Erythroblast (primary cell): ENCODE results near the gene FBXW5.

ENCODE experiments used
- DNase-seq, 2 experiments: peaks; one replicate each; lab custom pipeline; 2025; lab: John Stamatoyannopoulos, UW
- GATA1 ChIP-seq: IDR thresholded peaks from 2 replicates; pipeline ENCODE4 v1.6.1; 2011; ENCODE audit warnings: low read depth, mild to moderate bottlenecking, control low read depth, low read length, moderate library complexity
- POLR2A ChIP-seq: IDR thresholded peaks from 2 replicates; pipeline ENCODE4 v1.6.1; 2011; ENCODE audit warnings: mild to moderate bottlenecking, low read length

Gene FBXW5

DNA sequence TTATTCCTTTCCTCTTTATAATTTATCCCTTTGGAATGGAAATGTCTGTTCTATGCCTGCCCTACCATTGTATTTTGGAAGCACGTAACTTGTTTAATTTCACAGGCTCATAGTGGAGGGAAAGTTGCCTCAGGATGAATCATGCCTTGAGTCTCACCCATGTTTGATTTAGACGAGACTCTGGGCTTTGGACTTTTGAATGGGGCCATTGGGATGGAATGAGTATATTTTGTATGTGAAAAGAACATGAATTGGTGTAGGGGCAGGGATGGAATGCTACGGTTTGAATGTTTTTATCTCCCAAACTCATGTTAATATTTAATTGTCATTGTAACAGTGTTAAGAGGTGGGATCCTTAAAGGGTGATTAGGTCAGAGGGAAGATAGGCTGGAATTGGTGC lies 10.3 kb downstream of the FBXW5 start:
- TF ChIP-seq POLR2A (no peak), GATA1 (no peak)
- DNase-seq: no peak

DNA sequence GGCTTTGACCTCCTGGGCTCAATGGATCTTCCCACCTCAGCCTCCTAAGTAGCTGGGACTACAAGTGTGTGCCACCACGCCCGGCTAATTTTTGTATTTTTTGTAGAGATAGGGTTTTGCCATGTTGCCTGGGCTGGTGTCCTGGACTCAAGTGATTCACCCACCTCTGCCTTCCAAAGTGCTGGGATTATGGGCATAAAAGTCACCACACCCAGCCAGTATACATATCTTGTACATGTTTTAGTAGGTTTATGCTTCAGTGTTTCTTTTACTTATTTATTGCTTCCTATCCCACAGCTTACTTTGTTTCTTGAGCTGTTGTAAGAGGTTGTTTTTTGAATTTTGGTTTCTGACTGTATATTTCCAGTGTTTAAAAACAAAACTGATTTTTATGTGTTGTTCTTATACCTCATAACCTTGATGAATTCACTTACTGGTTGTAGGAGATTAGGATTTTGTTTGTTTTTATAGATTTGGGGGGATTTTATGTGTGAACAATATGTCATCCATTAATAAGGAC lies 12.9 kb downstream of the FBXW5 start:
- no peak for DNase-seq
- TF ChIP-seq GATA1: no peak

DNA sequence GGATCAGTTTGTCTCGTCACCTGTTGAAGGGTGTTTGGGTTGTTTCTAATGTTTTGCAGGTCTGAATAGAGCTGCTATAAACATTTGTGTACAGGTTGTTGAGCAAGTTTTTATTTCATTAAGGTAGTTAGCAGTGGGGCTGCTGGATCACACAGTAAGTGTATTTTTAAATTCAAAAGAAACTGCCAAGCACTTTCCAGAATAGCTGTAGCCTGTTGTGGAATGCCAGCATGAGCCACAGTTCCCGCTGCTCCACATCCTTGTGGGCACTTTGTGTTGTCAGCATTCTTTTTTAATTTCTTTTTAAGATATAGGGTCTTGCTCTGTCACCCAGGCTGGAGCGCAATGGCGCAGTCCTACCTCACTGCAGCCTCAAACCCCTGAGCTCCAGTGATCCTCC lies 14.5 kb downstream of the FBXW5 start:
- TF ChIP-seq POLR2A (no peak), GATA1 (no peak)
- no peak for DNase-seq

DNA sequence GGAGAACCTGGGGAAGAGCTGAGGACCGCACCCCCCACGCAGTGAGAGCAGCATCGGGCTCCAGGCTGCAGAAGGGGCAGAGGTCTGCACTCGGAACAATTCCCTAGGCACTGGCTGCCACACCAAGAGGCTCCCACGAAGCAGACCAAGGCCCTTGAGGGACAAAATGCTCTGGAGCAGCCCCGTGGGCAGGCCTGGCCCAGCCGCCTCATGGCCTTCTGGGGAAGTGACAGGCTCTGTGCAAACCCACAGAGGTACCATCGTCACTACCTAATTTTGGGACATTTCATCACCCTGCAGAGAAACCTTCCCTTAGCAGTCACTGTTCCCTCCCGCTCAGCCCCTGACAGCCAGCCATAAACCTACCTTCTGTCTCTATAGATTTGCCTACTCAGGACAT lies 15.9 kb downstream of the FBXW5 start:
- DNase-seq: no peak
- TF ChIP-seq POLR2A (no peak), GATA1 (no peak)

DNA sequence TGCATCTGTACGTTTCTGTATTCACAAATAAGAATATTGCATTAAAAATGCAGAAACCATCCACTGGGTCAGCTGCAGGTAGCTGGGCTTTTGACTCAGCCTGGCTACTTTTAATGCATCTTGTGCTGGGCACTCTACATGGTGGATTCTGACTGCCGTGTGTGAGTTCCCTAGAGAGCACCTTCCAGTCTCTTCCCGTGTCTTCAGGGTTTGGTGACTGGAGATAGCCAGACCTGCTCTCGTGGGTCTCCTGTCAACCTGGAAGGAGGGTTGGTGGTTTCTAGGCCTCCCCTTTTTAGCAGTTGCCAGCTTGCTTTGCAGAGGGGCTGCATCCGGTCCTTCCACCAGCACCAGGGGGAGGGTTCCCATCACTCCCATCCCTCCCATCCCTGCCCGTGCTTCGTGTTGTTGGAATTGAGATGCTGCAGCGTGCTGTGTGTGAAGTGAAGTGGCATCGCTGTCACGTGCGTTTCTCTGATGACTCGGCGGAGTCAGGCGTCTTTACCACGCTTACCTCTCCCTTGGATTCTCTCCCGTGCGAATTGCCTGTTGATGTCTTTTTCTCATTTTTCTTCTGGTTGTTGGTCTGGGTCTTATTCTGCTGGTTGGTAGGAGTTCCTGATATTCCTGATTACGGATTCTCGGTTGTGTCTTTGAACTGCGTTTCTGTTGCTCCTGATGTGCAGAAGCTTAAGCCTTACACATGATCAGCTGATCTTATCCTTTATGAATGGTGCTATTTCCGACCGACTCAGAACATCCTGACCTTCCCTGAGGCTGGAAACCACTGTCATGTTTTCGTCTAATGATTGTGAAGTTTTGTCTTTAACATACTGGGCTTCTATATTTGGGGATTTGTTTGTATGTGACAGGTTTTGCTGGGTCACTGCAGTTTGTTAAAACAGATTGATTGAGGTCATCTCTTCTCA lies 16.9 kb downstream of the FBXW5 start:
- DNase-seq: no peak
- TF ChIP-seq POLR2A (no peak), GATA1 (no peak)

DNA sequence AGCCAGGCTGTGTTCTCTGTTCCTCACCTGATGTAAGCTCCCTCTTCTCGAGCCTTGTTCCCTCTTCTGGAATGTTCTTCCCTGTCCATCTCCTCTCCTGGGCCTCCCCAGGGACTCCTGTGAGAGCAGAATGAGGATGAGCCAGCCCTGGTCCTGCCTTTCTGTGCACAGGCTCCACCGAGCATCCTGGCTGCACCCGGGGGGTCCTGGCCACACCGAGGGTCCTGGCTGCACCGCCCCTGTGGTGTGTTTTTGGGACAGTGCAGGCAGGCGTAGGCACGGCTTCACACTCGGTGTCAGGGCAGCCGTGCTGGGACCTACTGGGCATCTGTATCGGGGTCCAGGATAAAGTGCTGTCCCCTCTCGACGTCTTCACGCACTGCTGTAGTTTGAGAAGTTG lies 17.8 kb downstream of the FBXW5 start:
- TF ChIP-seq POLR2A: no peak
- no peak for TF ChIP-seq GATA1

DNA sequence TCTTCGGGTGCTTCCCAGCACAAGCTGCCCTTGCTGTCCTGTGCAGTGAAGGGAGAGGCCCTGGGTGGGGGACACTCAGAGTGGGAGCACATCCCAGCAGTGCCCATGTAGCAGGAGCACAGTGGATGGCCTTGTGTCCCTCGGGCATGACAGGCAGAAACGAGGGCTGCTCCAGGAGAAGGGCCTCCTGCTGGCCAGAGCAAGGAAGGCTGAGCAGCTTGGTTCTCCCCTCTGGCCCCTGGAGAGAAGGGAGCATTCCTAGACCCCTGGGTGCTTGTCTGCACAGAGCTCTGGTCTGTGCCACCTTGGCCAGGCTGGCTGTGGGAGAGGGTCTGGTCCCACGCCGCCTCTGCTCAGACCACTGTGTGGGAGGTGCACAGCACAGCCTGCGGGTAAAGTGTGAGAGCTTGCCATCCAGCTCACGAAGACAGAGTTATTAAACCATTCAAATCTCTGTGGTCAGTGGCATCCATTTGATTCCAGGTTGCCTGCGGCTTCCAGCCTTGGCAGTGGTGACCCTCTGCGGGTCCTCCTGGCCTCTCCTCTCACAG lies 18.3 kb downstream of the FBXW5 start:
- no peak for DNase-seq
- TF ChIP-seq GATA1: no peak
- no peak for TF ChIP-seq POLR2A

More for the DNA sequence above, 17.8 kb downstream of the FBXW5 start:
- no peak for DNase-seq

DNA sequence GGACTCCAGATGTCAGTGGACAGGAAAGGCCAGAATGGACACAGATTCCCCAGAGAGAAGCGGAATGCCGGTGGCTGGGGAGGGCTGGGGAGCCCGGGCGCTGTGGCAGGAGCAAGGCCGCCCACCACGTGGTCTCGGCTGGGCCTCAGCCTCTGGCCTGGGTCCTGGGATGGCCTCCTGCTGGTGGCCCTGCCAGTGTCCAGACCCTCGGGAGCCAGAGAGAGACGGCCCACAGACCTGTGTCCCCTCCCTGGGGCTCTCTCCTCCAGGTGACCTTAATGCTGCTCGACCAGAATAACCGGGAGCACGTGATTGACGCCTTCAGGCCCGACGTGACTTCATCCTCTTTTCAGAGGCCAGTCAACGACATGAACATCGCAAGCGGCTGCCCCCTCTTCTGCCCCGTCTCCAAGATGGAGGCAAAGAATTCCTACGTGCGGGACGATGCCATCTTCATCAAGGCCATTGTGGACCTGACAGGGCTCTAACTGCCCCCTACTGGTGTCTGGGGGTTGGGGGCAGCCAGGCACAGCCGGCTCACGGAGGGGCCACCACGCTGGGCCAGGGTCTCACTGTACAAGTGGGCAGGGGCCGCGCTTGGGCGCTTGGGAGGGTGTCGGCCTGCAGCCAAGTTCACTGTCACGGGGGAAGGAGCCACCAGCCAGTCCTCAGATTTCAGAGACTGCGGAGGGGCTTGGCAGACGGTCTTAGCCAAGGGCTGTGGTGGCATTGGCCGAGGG lies 19.0 kb downstream of the FBXW5 start:
- TF ChIP-seq GATA1 (no peak), POLR2A (no peak)
- no peak for DNase-seq

DNA sequence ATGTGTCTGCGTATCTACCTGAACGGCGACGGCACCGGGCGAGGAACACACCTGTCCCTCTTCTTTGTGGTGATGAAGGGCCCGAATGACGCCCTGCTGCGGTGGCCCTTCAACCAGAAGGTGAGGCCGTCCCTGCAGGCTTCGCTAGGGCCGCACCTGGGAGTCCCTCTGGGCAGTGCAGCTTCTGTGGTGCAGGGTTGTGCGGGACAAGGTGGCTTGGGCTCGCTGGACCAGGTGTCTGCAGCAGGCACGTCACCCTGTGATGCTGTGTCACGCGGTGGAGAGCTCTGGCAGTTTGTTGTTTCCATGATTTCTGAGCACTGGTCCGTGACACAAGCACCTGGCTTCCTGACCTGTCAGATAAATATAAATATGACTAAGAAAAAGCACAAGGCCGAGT lies 20.7 kb downstream of the FBXW5 start:
- no peak for DNase-seq
- no peak for TF ChIP-seq GATA1
- TF ChIP-seq POLR2A: no peak

DNA sequence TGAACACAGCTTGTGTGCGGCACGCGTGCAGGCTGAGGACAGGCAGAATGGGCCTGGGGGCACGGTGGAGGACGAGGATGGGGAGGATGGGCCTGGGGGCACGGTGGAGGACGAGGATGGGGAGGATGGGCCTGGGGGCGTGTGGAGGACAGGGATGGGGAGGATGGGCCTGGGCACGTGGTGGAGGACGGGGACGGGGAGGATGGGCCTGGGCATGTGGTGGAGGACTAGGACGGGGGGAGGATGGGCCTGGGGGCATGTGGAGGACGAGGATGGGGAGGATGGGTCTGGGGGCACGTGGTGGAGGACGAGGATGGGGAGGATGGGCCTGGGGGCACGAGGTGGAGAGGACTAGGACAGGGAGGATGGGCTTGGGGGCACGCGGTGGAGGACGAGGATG lies 22.0 kb downstream of the FBXW5 start:
- no peak for DNase-seq
- TF ChIP-seq POLR2A (no peak), GATA1 (no peak)

DNA sequence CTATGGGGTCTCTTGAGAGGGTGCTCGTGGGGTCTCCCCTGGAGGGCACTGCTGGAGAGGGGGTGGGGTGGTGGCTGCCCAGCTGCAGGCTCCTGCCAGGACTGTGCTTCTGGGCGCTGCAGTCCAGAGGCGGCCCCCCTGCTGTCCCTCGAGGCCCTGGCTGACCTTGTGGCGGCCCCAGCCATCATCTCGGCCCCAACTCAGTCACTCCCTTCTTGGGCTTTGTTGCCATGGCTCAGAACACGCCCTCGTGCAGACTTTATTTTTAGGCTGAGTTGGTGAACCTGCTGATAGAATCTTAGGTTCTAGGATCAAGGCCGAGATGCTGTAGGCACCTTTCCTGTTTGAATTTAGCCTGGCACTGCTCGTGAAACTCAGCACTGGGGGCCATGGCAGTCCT lies 22.8 kb downstream of the FBXW5 start:
- TF ChIP-seq POLR2A (no peak), GATA1 (no peak)
- DNase-seq: no peak

DNA sequence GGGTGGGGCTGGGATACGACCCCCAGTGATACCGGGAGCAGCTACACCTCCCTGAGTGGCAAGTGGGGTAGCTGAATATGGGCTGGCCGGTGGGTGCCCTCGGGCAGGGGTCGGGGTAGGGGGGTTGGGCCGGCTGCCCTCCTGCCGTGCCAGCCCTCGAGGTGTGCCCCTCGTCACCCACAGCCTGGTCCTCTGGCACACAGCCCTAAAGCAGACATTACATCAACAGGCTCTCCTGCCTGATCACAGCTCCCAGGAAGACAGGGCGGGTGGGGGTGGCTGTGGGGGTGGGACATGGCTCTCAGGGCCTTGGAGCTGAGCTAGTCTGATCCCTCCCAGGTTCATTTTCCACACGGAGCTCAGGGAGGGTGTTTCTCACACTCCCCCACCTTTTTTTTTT lies 23.2 kb downstream of the FBXW5 start:
- no peak for TF ChIP-seq GATA1
- DNase-seq: no peak

DNA sequence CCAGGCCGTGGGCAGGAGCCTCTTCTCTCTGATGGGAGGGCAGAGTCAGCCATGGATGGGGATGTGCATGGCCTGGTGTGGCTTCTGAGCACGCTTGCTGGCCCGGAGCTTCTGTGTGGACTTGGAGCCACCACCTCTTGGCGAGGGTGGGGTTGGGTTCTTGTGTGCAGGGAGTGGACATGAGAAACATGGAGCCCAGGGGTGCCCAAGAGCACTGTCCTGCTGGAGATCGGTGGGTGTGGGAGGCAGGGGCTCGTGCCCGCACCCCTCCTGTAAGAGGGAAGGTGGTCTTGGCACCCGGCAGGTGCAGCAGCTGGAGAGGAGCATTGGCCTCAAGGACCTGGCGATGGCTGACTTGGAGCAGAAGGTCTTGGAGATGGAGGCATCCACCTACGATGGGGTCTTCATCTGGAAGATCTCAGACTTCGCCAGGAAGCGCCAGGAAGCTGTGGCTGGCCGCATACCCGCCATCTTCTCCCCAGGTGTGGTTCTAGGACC lies 23.8 kb downstream of the FBXW5 start:
- TF ChIP-seq GATA1 (no peak), POLR2A (no peak)
- DNase-seq: no peak

DNA sequence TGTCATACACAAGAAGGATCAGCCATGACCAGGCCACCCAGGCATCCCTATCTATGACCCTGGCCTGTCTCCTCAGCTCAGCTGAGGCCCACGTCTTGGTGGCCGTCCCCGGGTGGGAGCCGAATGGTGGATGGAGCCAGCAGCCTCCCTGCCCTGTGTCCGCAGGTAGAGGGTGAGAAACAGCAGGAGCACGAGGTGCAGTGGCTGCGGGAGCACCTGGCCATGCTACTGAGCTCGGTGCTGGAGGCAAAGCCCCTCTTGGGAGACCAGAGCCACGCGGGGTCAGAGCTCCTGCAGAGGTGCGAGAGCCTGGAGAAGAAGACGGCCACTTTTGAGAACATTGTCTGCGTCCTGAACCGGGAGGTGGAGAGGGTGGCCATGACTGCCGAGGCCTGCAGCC lies 24.5 kb downstream of the FBXW5 start:
- TF ChIP-seq GATA1: no peak
- no peak for TF ChIP-seq POLR2A

More for the DNA sequence above, 24.5 kb downstream of the FBXW5 start:
- no peak for DNase-seq
